GM12801 (cell line): ENCODE results near the gene OR10R2.

Experiments
- TF ChIP-seq, protein P1 (sequence below): IDR thresholded peaks from one replicate; pipeline ENCODE4 v1.5.1; 2011; ENCODE audit warnings: control low read depth; ENCODE audit not compliant: insufficient read length; ENCODE audit errors: extremely low read depth

Gene OR10R2, protein sequence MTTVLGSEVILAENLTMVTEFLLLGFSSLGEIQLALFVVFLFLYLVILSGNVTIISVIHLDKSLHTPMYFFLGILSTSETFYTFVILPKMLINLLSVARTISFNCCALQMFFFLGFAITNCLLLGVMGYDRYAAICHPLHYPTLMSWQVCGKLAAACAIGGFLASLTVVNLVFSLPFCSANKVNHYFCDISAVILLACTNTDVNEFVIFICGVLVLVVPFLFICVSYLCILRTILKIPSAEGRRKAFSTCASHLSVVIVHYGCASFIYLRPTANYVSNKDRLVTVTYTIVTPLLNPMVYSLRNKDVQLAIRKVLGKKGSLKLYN

DNA sequence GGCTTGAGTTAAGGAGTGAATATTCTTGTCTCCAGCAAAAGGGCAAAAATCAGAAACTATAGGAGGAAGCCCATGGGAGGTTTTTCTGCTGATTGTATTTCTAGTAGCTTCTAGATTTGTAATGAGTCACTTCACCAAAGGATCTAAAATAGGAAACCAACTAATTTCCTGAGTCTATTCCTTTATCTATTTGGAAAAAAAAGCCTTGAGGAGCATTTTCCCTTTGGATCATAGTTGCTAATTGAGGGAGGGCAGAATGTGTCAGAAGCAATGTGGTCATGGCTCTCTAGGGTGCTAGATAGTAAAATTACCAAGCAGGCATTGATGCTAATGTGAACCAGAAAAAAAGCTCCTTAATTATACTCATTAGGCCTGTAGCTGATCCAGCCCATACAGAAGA is at the start of gene OR10R2:
Gene OR10R2 (plus strand): TSS at position 301 of the 400 bp plus-strand sequence. CDS start 106 bp downstream, outside the sequence.
- TF ChIP-seq, protein P1, sequence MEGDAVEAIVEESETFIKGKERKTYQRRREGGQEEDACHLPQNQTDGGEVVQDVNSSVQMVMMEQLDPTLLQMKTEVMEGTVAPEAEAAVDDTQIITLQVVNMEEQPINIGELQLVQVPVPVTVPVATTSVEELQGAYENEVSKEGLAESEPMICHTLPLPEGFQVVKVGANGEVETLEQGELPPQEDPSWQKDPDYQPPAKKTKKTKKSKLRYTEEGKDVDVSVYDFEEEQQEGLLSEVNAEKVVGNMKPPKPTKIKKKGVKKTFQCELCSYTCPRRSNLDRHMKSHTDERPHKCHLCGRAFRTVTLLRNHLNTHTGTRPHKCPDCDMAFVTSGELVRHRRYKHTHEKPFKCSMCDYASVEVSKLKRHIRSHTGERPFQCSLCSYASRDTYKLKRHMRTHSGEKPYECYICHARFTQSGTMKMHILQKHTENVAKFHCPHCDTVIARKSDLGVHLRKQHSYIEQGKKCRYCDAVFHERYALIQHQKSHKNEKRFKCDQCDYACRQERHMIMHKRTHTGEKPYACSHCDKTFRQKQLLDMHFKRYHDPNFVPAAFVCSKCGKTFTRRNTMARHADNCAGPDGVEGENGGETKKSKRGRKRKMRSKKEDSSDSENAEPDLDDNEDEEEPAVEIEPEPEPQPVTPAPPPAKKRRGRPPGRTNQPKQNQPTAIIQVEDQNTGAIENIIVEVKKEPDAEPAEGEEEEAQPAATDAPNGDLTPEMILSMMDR: no peak

- TF ChIP-seq, protein P1: no peak
Measured at GRCh38 chr1:158425027-158425426, 47.0 kb upstream of the OR10R2 start.

DNA sequence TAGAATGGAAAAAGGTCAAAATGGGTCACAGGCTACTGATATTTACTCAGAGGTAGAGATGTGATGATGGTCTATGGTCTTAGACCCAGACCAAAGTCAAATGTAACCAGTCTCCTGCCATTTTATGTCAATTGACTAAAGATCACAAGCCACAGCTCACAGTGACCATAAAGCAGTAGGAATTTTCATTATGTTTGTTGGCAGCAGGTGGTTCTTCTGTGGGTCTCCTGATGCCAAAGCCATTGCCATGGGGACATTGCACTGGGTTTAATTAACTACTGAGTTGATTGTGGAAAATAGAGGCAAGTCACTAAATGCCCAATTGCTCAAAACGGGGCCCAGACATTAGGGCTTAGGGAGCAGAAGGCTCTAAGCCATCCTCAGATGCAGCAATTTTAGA is 45.9 kb upstream of the OR10R2 start, which contains the start of gene OR10K2:
Gene OR10K2 (minus strand): TSS at position 101 of the 400 bp plus-strand sequence. CDS start 5,371 bp downstream, outside the sequence.
- TF ChIP-seq, protein P1: no peak

DNA sequence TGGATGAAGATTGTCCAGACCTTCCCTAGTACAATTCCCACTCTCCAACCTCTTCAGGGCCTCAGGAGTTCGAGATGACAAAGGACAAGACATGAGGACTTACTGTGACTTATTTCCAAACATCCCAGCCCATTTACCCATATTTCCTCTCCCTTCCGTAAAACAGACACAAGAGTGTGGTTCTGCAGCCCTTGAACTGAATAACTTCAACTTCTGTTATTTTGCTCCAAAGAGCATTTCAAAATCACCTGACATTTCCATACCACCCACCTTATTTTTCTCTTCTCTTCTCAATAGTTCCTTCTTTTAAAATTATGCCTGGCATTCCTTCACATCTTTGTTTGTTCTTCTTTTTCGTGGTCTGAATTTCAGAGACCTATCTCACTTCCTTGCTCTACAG is 37.3 kb upstream of the OR10R2 start:
- TF ChIP-seq, protein P1: no peak

DNA sequence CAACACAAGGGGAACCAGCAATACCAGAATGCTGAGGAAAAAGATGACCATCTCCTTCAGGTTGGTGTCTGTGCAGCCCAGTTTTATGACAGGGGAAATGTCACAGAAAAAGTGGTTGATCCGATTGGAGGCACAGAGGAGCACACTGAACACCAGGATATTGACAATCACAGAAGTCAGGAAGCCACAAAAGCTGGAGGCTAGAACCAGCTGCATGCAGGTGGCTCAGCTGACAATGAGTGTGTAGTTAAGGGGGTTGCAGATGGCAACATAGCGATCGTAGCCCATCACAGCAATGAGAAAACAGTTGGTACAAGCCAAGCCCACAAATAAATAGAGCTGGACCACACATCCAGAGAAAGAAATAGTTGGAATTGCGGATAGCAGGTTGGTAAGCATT is 26.6 kb upstream of the OR10R2 start:
- TF ChIP-seq, protein P1: no peak

DNA sequence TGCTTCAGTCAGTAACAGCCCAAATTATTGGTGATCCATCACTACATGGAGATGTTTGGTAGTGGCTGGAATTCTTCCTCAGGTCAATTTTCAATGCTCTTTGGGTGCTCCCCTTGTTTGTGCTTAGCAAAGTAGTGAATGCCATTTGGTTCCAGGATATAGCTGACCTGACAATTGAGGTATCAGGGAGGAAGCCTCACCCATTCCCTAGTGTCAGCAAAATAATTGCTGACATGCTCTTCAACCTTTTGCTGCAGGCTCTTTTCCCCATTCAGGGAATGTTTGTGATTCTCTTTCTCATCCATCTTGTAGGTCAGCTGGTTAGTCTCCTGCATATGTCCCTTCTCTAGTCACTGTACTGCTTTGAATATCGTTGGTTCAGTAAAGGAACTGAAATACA is 17.5 kb upstream of the OR10R2 start:
- TF ChIP-seq, protein P1: no peak

GRCh38 chr1:158457246-158457645 is 14.8 kb upstream of the OR10R2 start:
- TF ChIP-seq, protein P1: no peak
